Measurements from ENCODE around the gene PNRC2.
A peak's percentile ranks its signal among the peaks of the same experiment; 100 is the strongest.
"Not testable (repeated sequence)": the region's sequence is repeated elsewhere in the genome, so short reads cannot be mapped to it uniquely, and the experiment has no call there.

The PNRC2 gene

GRCh38 chr1:23936481-23937176 lies 23.0 kb upstream of the PNRC2 start:
- TF ChIP-seq CTCF (IDR thresholded peaks at IDR 0.05; ENCODE audit: low read depth, low read length): no peak
- peak in 1 of 2 donors; percentile 30 for DNase-seq (ENCODE audit: low read depth in 2 of 2)
- no peak overlapping the region for H3K4me3 ChIP-seq (replicated peaks in 1 of 2; ENCODE audit: low read depth in 2 of 2, low read length in 2 of 2)

- TF ChIP-seq CTCF (IDR thresholded peaks at IDR 0.05; ENCODE audit: low read depth, low read length): no peak
- no peak overlapping the region for H3K4me3 ChIP-seq (replicated peaks in 1 of 2; ENCODE audit: low read depth in 2 of 2, low read length in 2 of 2)
- DNase-seq (ENCODE audit: low read depth in 2 of 2): no peak
These were observed 12.3 kb upstream of the PNRC2 start for GRCh38 chr1:23947366-23947765.

DNA sequence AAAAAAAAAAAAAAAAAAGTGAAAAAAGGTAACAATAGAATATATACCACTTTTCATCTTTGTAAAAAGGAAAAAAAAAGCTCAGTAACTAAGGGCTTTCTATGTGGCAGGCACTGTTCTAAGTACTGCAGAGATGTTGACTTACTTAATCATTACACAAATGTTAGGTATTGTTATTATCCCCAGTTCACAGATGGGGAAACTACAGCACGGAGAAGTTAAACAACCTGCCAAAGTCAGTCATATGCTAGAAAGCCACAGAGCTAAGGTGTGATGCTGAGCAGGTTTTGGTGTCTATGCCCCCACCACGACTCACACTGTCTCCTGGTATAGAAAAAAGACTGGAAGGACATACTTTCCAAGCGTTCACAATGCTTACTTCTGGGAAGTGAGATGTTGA lies 6.6 kb upstream of the PNRC2 start:
- TF ChIP-seq CTCF (IDR thresholded peaks at IDR 0.05; ENCODE audit: low read depth, low read length): no peak
- DNase-seq (ENCODE audit: low read depth in 2 of 2): no peak
- no peak overlapping the region for H3K4me3 ChIP-seq (replicated peaks in 1 of 2; ENCODE audit: low read depth in 2 of 2, low read length in 2 of 2)

- H3K4me3 ChIP-seq (replicated peaks in 1 of 2; ENCODE audit: low read depth in 2 of 2, low read length in 2 of 2): no peak overlapping the region
- no peak for DNase-seq (ENCODE audit: low read depth in 2 of 2)
- TF ChIP-seq CTCF (IDR thresholded peaks at IDR 0.05; ENCODE audit: low read depth, low read length): no peak
These were observed 2.5 kb upstream of the PNRC2 start for GRCh38 chr1:23957096-23957495.

DNA sequence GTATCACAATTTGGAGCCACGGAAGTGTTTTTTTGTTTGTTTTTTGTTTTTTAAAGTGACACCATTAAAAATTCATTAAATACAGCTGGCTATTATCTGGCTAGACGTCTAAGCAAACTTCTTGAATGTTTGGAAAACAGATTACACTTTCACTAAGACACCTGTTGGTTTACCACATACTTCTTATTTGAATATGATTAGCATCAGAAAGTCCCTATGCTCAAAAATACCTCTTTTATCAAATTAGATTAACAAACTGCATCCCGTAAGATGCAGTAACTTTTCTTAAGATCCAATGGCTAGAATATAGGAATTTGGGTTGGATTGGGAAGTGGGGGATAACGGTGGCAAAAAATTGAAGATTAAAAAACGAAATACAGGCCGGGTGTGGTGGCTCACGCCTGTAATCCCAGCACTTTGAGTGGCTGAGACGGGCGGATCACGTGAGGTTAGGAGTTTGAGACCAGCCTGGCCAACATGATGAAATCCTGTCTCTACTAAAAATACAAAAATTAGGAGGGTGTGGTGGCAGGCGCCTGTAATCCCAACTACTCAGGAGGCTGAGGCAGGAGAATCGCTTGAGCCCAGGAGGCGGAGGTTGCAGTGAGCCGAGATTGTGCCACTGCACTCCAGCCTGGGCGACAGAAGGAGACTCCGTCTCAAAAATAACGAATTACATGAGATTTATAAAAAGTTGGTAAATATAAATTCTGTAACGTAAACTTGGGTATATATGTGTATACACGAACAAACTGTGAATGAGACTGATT lies 1.4 kb upstream of the PNRC2 start:
- DNase-seq (ENCODE audit: low read depth in 2 of 2): not testable (repeated sequence)
- peak overlapping the region; percentile 67 to 85 for H3K4me3 ChIP-seq (replicated peaks in 1 of 2; ENCODE audit: low read depth in 2 of 2, low read length in 2 of 2)

DNA sequence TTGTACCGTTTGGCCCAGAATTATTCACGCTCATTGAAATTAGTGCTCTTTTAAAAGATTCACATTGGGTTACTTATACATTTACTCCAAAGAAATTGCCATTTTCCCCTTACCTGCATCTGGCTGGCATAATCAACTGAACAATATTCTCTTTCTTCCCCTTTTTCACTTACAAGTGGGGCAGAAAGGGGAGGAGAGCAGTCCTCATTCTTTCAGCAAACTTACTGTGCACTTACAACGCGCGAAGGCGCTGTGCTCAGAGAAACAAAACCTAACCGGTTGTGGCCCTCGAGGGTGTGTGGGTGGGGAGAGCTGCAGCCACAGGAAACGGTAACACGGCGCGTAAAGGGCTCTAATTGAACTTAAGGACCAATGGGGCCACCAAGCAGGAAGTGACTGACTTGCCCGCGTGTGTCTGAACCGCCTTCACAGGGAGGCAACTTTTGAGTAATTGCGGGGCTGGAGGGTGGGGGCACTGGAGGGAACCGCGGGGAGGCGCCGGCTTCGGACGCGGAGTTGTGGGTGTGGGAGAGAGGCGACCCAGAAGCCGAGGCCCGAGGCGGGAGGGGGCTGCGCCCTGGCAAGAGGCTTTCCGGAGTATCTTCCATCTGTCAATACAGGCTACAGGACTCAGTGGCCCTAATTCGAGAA lies 693 bp upstream of the PNRC2 start:
- H3K4me3 ChIP-seq (replicated peaks in 1 of 2; ENCODE audit: low read depth in 2 of 2, low read length in 2 of 2): peak overlapping the region; percentile 67 to 85
- TF ChIP-seq CTCF (IDR thresholded peaks at IDR 0.05; ENCODE audit: low read depth, low read length): peak; percentile 36
- DNase-seq (ENCODE audit: low read depth in 2 of 2): peak; percentile 94 to 96

All from cardiac fibroblast (primary cell).